ENCODE measurements around the gene CELSR3. TPM values are rescaled to one million over a fixed set of nuclear protein-coding genes. Genes with fewer than 3 reads are reported as not detected.

Gene CELSR3
- total RNA-seq, 4 donors from 2014 or later, result 0.33 to 1.3 (median 0.63) TPM

DNA sequence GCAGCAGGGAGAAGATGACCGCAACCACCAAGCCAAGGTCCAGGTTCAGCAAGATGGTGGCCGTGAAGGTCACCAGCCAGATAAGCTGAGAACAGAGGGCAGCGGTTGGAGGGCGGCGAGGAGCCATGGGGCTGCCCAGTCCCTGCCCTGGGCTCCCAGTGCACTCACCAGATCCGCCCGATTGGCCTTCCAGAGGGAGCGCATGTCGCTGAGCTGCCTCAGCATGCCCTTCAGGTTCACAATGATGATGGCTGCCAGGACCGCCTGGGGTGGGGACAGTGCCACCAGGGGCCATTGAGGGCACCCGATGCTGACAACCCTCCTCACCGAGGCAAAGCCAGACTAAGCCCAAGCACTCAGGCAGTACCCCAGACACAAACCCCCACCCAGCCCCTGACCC is 32.8 kb downstream of the CELSR3 start:
- Histone ChIP-seq H3K27me3 (no peaks in the 10 kb centered on the region), H3K9me3 (no peaks in the 10 kb centered on the region), H3K27ac (replicated peaks in 1 of 4) (no peak overlapping the region), H3K4me3 (no peak overlapping the region), H3K4me1 (peaks cover 11 to 19% (median 12%) of the 10 kb centered on the region in 4 donors), H3K36me3 (peaks cover 4 to 85% (median 82%) of the 10 kb centered on the region in 4 donors)
- WGBS, result 100% methylated on average over 10 of the region's 12 CpGs
- DNase-seq (ENCODE audit: extremely low spot score), result no peak
- TF ChIP-seq, protein P1, sequence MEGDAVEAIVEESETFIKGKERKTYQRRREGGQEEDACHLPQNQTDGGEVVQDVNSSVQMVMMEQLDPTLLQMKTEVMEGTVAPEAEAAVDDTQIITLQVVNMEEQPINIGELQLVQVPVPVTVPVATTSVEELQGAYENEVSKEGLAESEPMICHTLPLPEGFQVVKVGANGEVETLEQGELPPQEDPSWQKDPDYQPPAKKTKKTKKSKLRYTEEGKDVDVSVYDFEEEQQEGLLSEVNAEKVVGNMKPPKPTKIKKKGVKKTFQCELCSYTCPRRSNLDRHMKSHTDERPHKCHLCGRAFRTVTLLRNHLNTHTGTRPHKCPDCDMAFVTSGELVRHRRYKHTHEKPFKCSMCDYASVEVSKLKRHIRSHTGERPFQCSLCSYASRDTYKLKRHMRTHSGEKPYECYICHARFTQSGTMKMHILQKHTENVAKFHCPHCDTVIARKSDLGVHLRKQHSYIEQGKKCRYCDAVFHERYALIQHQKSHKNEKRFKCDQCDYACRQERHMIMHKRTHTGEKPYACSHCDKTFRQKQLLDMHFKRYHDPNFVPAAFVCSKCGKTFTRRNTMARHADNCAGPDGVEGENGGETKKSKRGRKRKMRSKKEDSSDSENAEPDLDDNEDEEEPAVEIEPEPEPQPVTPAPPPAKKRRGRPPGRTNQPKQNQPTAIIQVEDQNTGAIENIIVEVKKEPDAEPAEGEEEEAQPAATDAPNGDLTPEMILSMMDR (IDR thresholded peaks at IDR 0.05), result no peak
- TF ChIP-seq POLR2A (IDR thresholded peaks at IDR 0.05; ENCODE audit: low read depth) (no peak), POLR2AphosphoS5 (IDR thresholded peaks at IDR 0.05) (no peak), EP300 (IDR thresholded peaks at IDR 0.05) (no peak)
- intact Hi-C loops (cut with DNase I), result no loop called here

GRCh38 chr3:48628277-48629017 is 34.2 kb downstream of the CELSR3 start:
- intact Hi-C loops (cut with DNase I), result no loop called here
- WGBS, result 83% methylated on average over 9 of the region's 13 CpGs
- no peaks in the 10 kb centered on the region for H3K27me3 ChIP-seq
- H3K27ac ChIP-seq (replicated peaks in 1 of 4), result no peak overlapping the region
- TF ChIP-seq POLR2A (IDR thresholded peaks at IDR 0.05; ENCODE audit: low read depth) (no peak), EP300 (IDR thresholded peaks at IDR 0.05) (no peak), POLR2AphosphoS5 (IDR thresholded peaks at IDR 0.05) (no peak)
- TF ChIP-seq, protein P1 (IDR thresholded peaks at IDR 0.05), result no peak
- no peaks in the 10 kb centered on the region for H3K9me3 ChIP-seq
- DNase-seq (ENCODE audit: extremely low spot score), result no peak
- no peak overlapping the region for H3K4me3 ChIP-seq
- peaks cover 0 to 4% (median 0%) of the 10 kb centered on the region in 4 donors for H3K4me1 ChIP-seq
- H3K36me3 ChIP-seq, result peaks cover 4 to 89% (median 82%) of the 10 kb centered on the region in 4 donors

- Histone ChIP-seq H3K27ac (replicated peaks in 1 of 4) (no peak overlapping the region), H3K4me1 (no peaks in the 10 kb centered on the region), H3K4me3 (no peak overlapping the region), H3K9me3 (no peaks in the 10 kb centered on the region), H3K36me3 (peaks cover 0 to 61% (median 55%) of the 10 kb centered on the region in 4 donors), H3K27me3 (no peaks in the 10 kb centered on the region)
- TF ChIP-seq POLR2A (IDR thresholded peaks at IDR 0.05; ENCODE audit: low read depth) (no peak), POLR2AphosphoS5 (IDR thresholded peaks at IDR 0.05) (no peak), EP300 (IDR thresholded peaks at IDR 0.05) (no peak)
- TF ChIP-seq, protein P1 (IDR thresholded peaks at IDR 0.05), result no peak
- WGBS, result 94% methylated on average over 6 of the region's 6 CpGs
- intact Hi-C loops (cut with DNase I), result no loop called here
- DNase-seq (ENCODE audit: extremely low spot score), result no peak
Measured at GRCh38 chr3:48625600-48625999, 37.1 kb downstream of the CELSR3 start.

DNA sequence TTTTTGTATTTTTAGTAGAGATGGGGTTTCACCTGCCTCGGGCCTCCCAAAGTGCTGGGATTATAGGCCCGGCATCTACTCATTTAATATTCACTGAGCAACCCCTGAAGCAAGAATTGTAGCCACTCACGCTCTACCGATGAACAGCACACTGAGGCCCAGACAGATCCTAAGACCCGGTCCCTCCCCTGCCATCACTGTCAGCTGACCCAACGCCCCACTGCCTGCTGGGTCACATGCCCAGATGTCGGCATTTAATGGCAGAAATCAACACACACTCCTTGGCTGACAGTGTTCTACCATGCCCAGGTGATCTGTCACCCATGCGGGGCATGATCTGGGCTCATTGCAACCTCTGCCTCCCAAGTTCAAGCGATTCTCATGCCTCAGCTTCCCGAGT is 37.9 kb downstream of the CELSR3 start:
- DNase-seq (ENCODE audit: extremely low spot score), result no peak
- intact Hi-C loops (cut with DNase I), result no loop called here
- H3K4me1 ChIP-seq, result no peaks in the 10 kb centered on the region
- TF ChIP-seq POLR2AphosphoS5 (IDR thresholded peaks at IDR 0.05), result no peak
- TF ChIP-seq, protein P1 (IDR thresholded peaks at IDR 0.05), result no peak
- TF ChIP-seq POLR2A (IDR thresholded peaks at IDR 0.05; ENCODE audit: low read depth), result no peak
- TF ChIP-seq EP300 (IDR thresholded peaks at IDR 0.05), result no peak
- WGBS, result 94% methylated on average over 10 of the region's 10 CpGs
- H3K4me3 ChIP-seq, result no peak overlapping the region
- H3K27ac ChIP-seq (replicated peaks in 1 of 4), result no peak overlapping the region
- no peaks in the 10 kb centered on the region for H3K27me3 ChIP-seq
- peaks cover 0 to 53% (median 46%) of the 10 kb centered on the region in 4 donors for H3K36me3 ChIP-seq
- H3K9me3 ChIP-seq, result no peaks in the 10 kb centered on the region
